SK-N-SH (cell line): ENCODE data around the gene TRPC3.

Experiments used
- CHD2 ChIP-seq: fragments of 150-350 bp; IDR thresholded peaks from 2 replicates; pipeline ENCODE4 v1.6.1; 2018; ENCODE audit warnings: low read length; ENCODE audit not compliant: partially characterized antibody
- CTCF ChIP-seq: fragments of 200-600 bp; sonication (generic); IDR thresholded peaks from 2 replicates; pipeline ENCODE4 v1.6.1; 2017; ENCODE audit warnings: antibody characterized with exemption, mild to moderate bottlenecking, moderate library complexity
- ELF1 ChIP-seq: IDR thresholded peaks from 2 replicates; pipeline ENCODE4 v1.4.0; 2012
- EP300 ChIP-seq, 2 experiments: IDR thresholded peaks; 2 replicates each; pipeline versions ENCODE4 v1.4.0 to v1.6.1; 2012; ENCODE audit warnings: borderline replicate concordance in 1 of 2, low read depth in 1 of 2, low read length in 1 of 2
- RFX5 ChIP-seq: IDR thresholded peaks from 2 replicates; pipeline ENCODE4 v1.6.1; 2012; ENCODE audit warnings: mild to moderate bottlenecking, improper control_type of control experiment, low read length
- RXRA ChIP-seq: IDR thresholded peaks from 2 replicates; pipeline ENCODE4 v1.4.0; 2012; ENCODE audit warnings: low read depth, mild to moderate bottlenecking, borderline replicate concordance
- SMC3 ChIP-seq: IDR thresholded peaks from 2 replicates; pipeline ENCODE4 v1.6.1; 2012; ENCODE audit warnings: low read depth, low read length, improper control_type of control experiment

GRCh38 chr4:121995790-121996537, 44.1 kb upstream of the TRPC3 start:
- TF ChIP-seq CTCF (no peak), CHD2 (no peak), EP300 (IDR thresholded peaks at IDR 0.05; ENCODE audit: borderline replicate concordance in 1 of 2, low read depth in 1 of 2, low read length in 1 of 2) (no peak), SMC3 (no peak), RXRA (no peak), ELF1 (no peak), RFX5 (no peak)
